ENCODE results near the gene CCDC124.

Gene CCDC124

GRCh38 chr19:17937371-17937900, 4.6 kb downstream of the CCDC124 start:
- no peak for DNase-seq

- peak; percentile 15 for DNase-seq
These were observed 5.5 kb downstream of the CCDC124 start for GRCh38 chr19:17938092-17938845.

GRCh38 chr19:17942181-17942580, 9.4 kb downstream of the CCDC124 start:
- DNase-seq = no peak

GRCh38 chr19:17942582-17943273, 9.9 kb downstream of the CCDC124 start:
- no peak for DNase-seq

- DNase-seq = no peak
These were observed 10.7 kb downstream of the CCDC124 start for GRCh38 chr19:17943274-17944221.

GRCh38 chr19:17944301-17944700, 11.5 kb downstream of the CCDC124 start:
- no peak for DNase-seq

- DNase-seq = no peak
These were observed 14.4 kb downstream of the CCDC124 start for GRCh38 chr19:17946965-17947784.

- DNase-seq = peak; percentile 92
These were observed 15.1 kb downstream of the CCDC124 start for GRCh38 chr19:17947815-17948513.

- DNase-seq = no peak
These were observed 15.7 kb downstream of the CCDC124 start for GRCh38 chr19:17948514-17948900.

GRCh38 chr19:17948931-17949930, 16.4 kb downstream of the CCDC124 start:
- no peak for DNase-seq

GRCh38 chr19:17949956-17950309, 17.1 kb downstream of the CCDC124 start:
- no peak for DNase-seq

- no peak for DNase-seq
These were observed 17.7 kb downstream of the CCDC124 start for GRCh38 chr19:17950310-17951156.

GRCh38 chr19:17951157-17951989, 18.6 kb downstream of the CCDC124 start:
- DNase-seq = no peak

GRCh38 chr19:17951990-17952976, 19.5 kb downstream of the CCDC124 start:
- no peak for DNase-seq

GRCh38 chr19:17953316-17953801, 20.5 kb downstream of the CCDC124 start:
- no peak for DNase-seq

GRCh38 chr19:17953869-17954268, 21.1 kb downstream of the CCDC124 start:
- DNase-seq = no peak

- DNase-seq = no peak
These were observed 21.6 kb downstream of the CCDC124 start for GRCh38 chr19:17954401-17954800.
